Hepatocyte (in vitro differentiated cells): Measurements from ENCODE around the gene EPHA2. TPM values are rescaled to one million over a fixed set of nuclear protein-coding genes. Genes with fewer than 3 reads are reported as not detected.

ENCODE experiments used
- DNase-seq: peaks from one replicate; pipeline ENCODE4 v3.0.0-alpha.2; 2016; ENCODE audit warnings: low spot score
- H2AFZ ChIP-seq: fragments of 200-600 bp; sonication (generic); 2 replicates; pipeline ENCODE4 v1.6.0; 2016; ENCODE audit warnings: antibody characterized with exemption, mild to moderate bottlenecking
- H3K27ac ChIP-seq: fragments of 200-600 bp; sonication (generic); 2 replicates; pipeline ENCODE4 v1.5.1; 2016; ENCODE audit warnings: mild to moderate bottlenecking
- H3K27me3 ChIP-seq: fragments of 200-600 bp; sonication (generic); 2 replicates; pipeline ENCODE4 v1.6.1; 2016
- H3K36me3 ChIP-seq: fragments of 200-600 bp; sonication (generic); replicated peaks from 2 replicates; pipeline ENCODE4 v1.5.1; 2016; ENCODE audit warnings: low read depth; ENCODE audit not compliant: insufficient read depth
- H3K4me1 ChIP-seq: fragments of 200-600 bp; sonication (generic); 2 replicates; pipeline ENCODE4 v1.5.1; 2016; ENCODE audit warnings: mild to moderate bottlenecking, moderate library complexity; ENCODE audit not compliant: insufficient read depth
- H3K4me2 ChIP-seq: fragments of 200-600 bp; sonication (generic); 2 replicates; pipeline ENCODE4 v1.6.0; 2016
- H3K4me3 ChIP-seq: fragments of 200-600 bp; sonication (generic); 2 replicates; pipeline ENCODE4 v1.5.1; 2016; ENCODE audit warnings: mild to moderate bottlenecking
- H3K79me2 ChIP-seq: fragments of 200-600 bp; sonication (generic); 2 replicates; pipeline ENCODE4 v1.6.0; 2017; ENCODE audit warnings: mild to moderate bottlenecking
- H3K9me2 ChIP-seq: fragments of 200-600 bp; sonication (generic); replicated peaks from 2 replicates; pipeline ENCODE4 v1.6.0; 2017; ENCODE audit warnings: mild to moderate bottlenecking; ENCODE audit not compliant: insufficient read depth
- H3K9me3 ChIP-seq: fragments of 200-600 bp; sonication (generic); 2 replicates; pipeline ENCODE4 v1.5.1; 2016; ENCODE audit warnings: low read depth, mild to moderate bottlenecking
- H4K20me1 ChIP-seq: fragments of 200-600 bp; sonication (generic); 2 replicates; pipeline ENCODE4 v1.6.0; 2016; ENCODE audit warnings: mild to moderate bottlenecking; ENCODE audit not compliant: insufficient read depth, poor library complexity, severe bottlenecking
- CTCF ChIP-seq: fragments of 200-600 bp; sonication (generic); IDR thresholded peaks from 2 replicates; pipeline ENCODE4 v1.5.1; 2016; ENCODE audit warnings: antibody characterized with exemption, mild to moderate bottlenecking; ENCODE audit not compliant: poor library complexity
- EZH2 ChIP-seq: fragments of 200-600 bp; sonication (generic); IDR thresholded peaks from 2 replicates; pipeline ENCODE4 v1.6.1; 2016; ENCODE audit warnings: antibody characterized with exemption, mild to moderate bottlenecking, borderline replicate concordance
- EZH2phosphoT487 ChIP-seq: fragments of 200-600 bp; sonication (generic); IDR thresholded peaks from one replicate; pipeline ENCODE4 v1.6.1; 2018; ENCODE audit warnings: antibody characterized with exemption, mild to moderate bottlenecking, low read depth, moderate library complexity; ENCODE audit not compliant: unreplicated experiment, severe bottlenecking
- WGBS: methylation state at CpG from one replicate; pipeline ENCODE4 v1.1.6; 2016; ENCODE audit warnings: low lambda C conversion rate; ENCODE audit errors: missing lambda C conversion rate; 5-methylcytosine and 5-hydroxymethylcytosine counted together
- polyA plus RNA-seq: library from polyadenylated mRNA; unstranded; fragments of >200 nt; fragmentation: Nextera tagmentation; extraction: Ambion mirVana; gene quantifications from 2 replicates; pipeline ENCODE4 v1.2.1, GENCODE V29; 2016
- total RNA-seq: library from RNA; depleted of rRNA; stranded (reverse); fragments of >200 nt; gene quantifications from 2 replicates; pipeline ENCODE4 v1.2.3, GENCODE V29; 2014

The EPHA2 gene
- total and polyA plus RNA-seq, 2 experiments from 2014 or later: 20.4 to 27.3 TPM

- H3K9me2 ChIP-seq: no peaks in the 10 kb centered on the region
- H2AFZ ChIP-seq: no peak overlapping the region
- no peak overlapping the region for H3K4me3 ChIP-seq
- DNase-seq: no peak
- WGBS: 91% methylated on average over 1 of the region's 1 CpG
- TF ChIP-seq EZH2phosphoT487: no peak
- TF ChIP-seq EZH2: no peak
- TF ChIP-seq CTCF: no peak
- H4K20me1 ChIP-seq: no peaks in the 10 kb centered on the region
- H3K4me1 ChIP-seq: peaks cover 5% of the 10 kb centered on the region
- H3K27me3 ChIP-seq: no peaks in the 10 kb centered on the region
- no peaks in the 10 kb centered on the region for H3K9me3 ChIP-seq
- no peak overlapping the region for H3K4me2 ChIP-seq
- H3K79me2 ChIP-seq: no peaks in the 10 kb centered on the region
- no peaks in the 10 kb centered on the region for H3K36me3 ChIP-seq
- H3K27ac ChIP-seq: no peak overlapping the region
Measured at GRCh38 chr1:16191309-16191708, 35.4 kb upstream of the EPHA2 start.

GRCh38 chr1:16189921-16190621 lies 34.2 kb upstream of the EPHA2 start:
- Histone ChIP-seq H3K36me3 (no peaks in the 10 kb centered on the region), H3K4me3 (no peak overlapping the region), H3K27me3 (no peaks in the 10 kb centered on the region), H2AFZ (no peak overlapping the region), H3K79me2 (no peaks in the 10 kb centered on the region), H4K20me1 (no peaks in the 10 kb centered on the region), H3K4me1 (peaks cover 5% of the 10 kb centered on the region), H3K4me2 (no peak overlapping the region), H3K9me2 (no peaks in the 10 kb centered on the region), H3K27ac (no peak overlapping the region), H3K9me3 (no peaks in the 10 kb centered on the region)
- TF ChIP-seq EZH2 (no peak), CTCF (no peak), EZH2phosphoT487 (no peak)
- 75% methylated on average over 9 of the region's 9 CpGs for WGBS
- DNase-seq: no peak

DNA sequence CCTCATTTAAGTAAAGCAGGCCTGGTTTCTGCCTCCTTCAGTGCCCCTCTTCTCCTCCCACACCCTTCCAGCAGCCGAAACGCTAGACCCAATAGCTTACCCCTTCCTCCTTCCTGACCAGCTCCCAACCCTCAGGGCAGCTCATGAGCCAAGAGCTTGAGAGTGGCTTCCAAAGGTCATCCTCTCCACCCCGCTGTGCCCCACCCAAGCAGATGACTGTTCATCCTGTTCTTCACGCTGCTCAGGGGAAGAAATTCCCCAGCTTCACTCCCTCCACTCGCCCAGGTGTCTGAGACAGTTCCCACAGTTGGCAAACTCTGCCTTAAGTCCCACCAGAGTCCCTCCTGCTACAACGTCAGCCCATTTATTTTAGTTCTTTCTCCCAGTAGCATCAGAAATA lies 33.1 kb upstream of the EPHA2 start:
- no peak for TF ChIP-seq EZH2phosphoT487
- no peak for TF ChIP-seq CTCF
- Histone ChIP-seq H3K27ac (peak overlapping the region; percentile 37), H3K4me1 (peaks cover 5% of the 10 kb centered on the region), H3K27me3 (no peaks in the 10 kb centered on the region), H3K9me2 (no peaks in the 10 kb centered on the region), H3K4me3 (no peak overlapping the region), H3K79me2 (no peaks in the 10 kb centered on the region), H2AFZ (no peak overlapping the region), H3K4me2 (no peak overlapping the region), H3K9me3 (no peaks in the 10 kb centered on the region), H4K20me1 (no peaks in the 10 kb centered on the region), H3K36me3 (no peaks in the 10 kb centered on the region)
- 59% methylated on average over 6 of the region's 6 CpGs for WGBS
- peak; percentile 49 for DNase-seq
